GM12878 (cell line): ENCODE results near the gene PSMD12. TPM values are rescaled to one million over a fixed set of nuclear protein-coding genes. Genes with fewer than 3 reads are reported as not detected.

Experiments used
- BCLAF1 ChIP-seq: fragments of 450-650 bp; IDR thresholded peaks from 2 replicates; pipeline ENCODE4 v1.6.1; 2017; ENCODE audit warnings: antibody characterized with exemption, mild to moderate bottlenecking, moderate library complexity
- CHD2 ChIP-seq: IDR thresholded peaks from 2 replicates; pipeline ENCODE4 v1.6.1; 2011; ENCODE audit warnings: low read depth, low read length, improper control_type of control experiment, borderline replicate concordance
- E2F8 ChIP-seq: fragments of 450-650 bp; IDR thresholded peaks from 2 replicates; pipeline ENCODE4 v1.6.1; 2018; ENCODE audit warnings: mild to moderate bottlenecking, low read depth, moderate library complexity; ENCODE audit not compliant: partially characterized antibody
- EED ChIP-seq: sonication (generic); IDR thresholded peaks from 2 replicates; pipeline ENCODE4 v1.6.1; 2016; ENCODE audit warnings: antibody characterized with exemption, low read depth
- FOS ChIP-seq: IDR thresholded peaks from 3 replicates; pipeline ENCODE4 v1.6.1; 2011; ENCODE audit warnings: borderline replicate concordance; ENCODE audit not compliant: insufficient read length; ENCODE audit errors: extremely low read depth
- IRF3 ChIP-seq: fragments of 450-650 bp; IDR thresholded peaks from 2 replicates; pipeline ENCODE4 v1.6.1; 2014; ENCODE audit warnings: mild to moderate bottlenecking
- IRF5 ChIP-seq: fragments of 450-650 bp; IDR thresholded peaks from 2 replicates; pipeline ENCODE4 v1.6.1; 2017; ENCODE audit warnings: borderline replicate concordance
- KLF5 ChIP-seq: fragments of 450-650 bp; IDR thresholded peaks from 2 replicates; pipeline ENCODE4 v1.6.1; 2014; ENCODE audit warnings: mild to moderate bottlenecking; ENCODE audit not compliant: partially characterized antibody
- NKRF ChIP-seq: fragments of 450-650 bp; conservative IDR thresholded peaks from 2 replicates; pipeline ENCODE4 v1.6.1; 2017; ENCODE audit warnings: mild to moderate bottlenecking, moderate library complexity
- RB1 ChIP-seq: fragments of 450-650 bp; formaldehyde crosslinking; IDR thresholded peaks from 2 replicates; pipeline ENCODE4 v1.6.1; 2017; ENCODE audit warnings: mild to moderate bottlenecking, borderline replicate concordance
- SUZ12 ChIP-seq: fragments of 200-600 bp; sonication (generic); IDR thresholded peaks from one replicate; pipeline ENCODE4 v1.6.1; 2018; ENCODE audit warnings: antibody characterized with exemption, mild to moderate bottlenecking; ENCODE audit not compliant: unreplicated experiment
- TAF1 ChIP-seq: IDR thresholded peaks from 2 replicates; pipeline ENCODE4 v1.6.1; 2011; ENCODE audit warnings: mild to moderate bottlenecking, low read depth, low read length, borderline replicate concordance
- TBL1XR1 ChIP-seq: IDR thresholded peaks from 2 replicates; pipeline ENCODE4 v1.6.1; 2012; ENCODE audit warnings: low read depth, low read length, improper control_type of control experiment
- TCF3 ChIP-seq: IDR thresholded peaks from 2 replicates; pipeline ENCODE4 v1.6.1; 2012; ENCODE audit warnings: low read depth, mild to moderate bottlenecking, low read length, borderline replicate concordance; ENCODE audit not compliant: insufficient read depth
- polyA plus RNA-seq, 11 experiments: library from polyadenylated mRNA; depleted of rRNA in 4 of 11; unstranded in 6 of 11; stranded (reverse) in 5 of 11; fragments of >200 nt; fragmentation: Nextera tagmentation in 4 of 11; fragmentation: Illumina TruSeq in 1 of 11; extraction: Ambion mirVana in 4 of 11; extraction: Trizol in 1 of 11; gene quantifications; 1 replicate in 1 of 11; 2 replicates in 10 of 11; pipeline versions ENCODE4 v1.2.1 to v1.2.3, GENCODE V29; 2011 to 2016; ENCODE audit warnings: inconsistent platforms in 2 of 11, missing spikeins in 2 of 11, low read depth in 1 of 11
- total RNA-seq, 4 experiments: library from RNA; depleted of rRNA in 3 of 4; stranded (reverse); fragments of >200 nt in 3 of 4; fragmentation: Illumina TruSeq in 1 of 4; extraction: Trizol in 1 of 4; gene quantifications; 2 replicates each; pipeline versions ENCODE4 v1.2.1 to v1.2.3, GENCODE V29; 2013 to 2021

PSMD12 gene
- total and polyA plus RNA-seq, 10 of the 15 experiments (the other 5 are each of a cell fraction or from before 2014, with no cell fraction given), result 19.8 to 149 (median 47.5) TPM

GRCh38 chr17:67378454-67379250, 12.3 kb upstream of the PSMD12 start (continued):
- TF ChIP-seq IRF5, result no peak
- TF ChIP-seq BCLAF1, result no peak
- TF ChIP-seq TBL1XR1, result 0 out of 2 replicates have a peak, but pooled peaks have one; percentile 40
- TF ChIP-seq KLF5, result peak; percentile 38
- TF ChIP-seq SUZ12, result no peak
- peak; percentile 54; the same call in 1 of the 2 replicates for TF ChIP-seq NKRF
- no peak for TF ChIP-seq E2F8
- no peak for TF ChIP-seq TCF3
- no peak for TF ChIP-seq IRF3
- TF ChIP-seq FOS, result no peak
- TF ChIP-seq RB1, result peak; percentile 75; the same call in 1 of the 2 replicates
- TF ChIP-seq TAF1, result peak; percentile 50; the same call in 1 of the 2 replicates
- TF ChIP-seq CHD2, result peak; percentile 28; the same call in 1 of the 2 replicates
- TF ChIP-seq EED, result peak; percentile 63; the same call in 1 of the 2 replicates
